Measurements from ENCODE around the gene MIDN.

DNA sequence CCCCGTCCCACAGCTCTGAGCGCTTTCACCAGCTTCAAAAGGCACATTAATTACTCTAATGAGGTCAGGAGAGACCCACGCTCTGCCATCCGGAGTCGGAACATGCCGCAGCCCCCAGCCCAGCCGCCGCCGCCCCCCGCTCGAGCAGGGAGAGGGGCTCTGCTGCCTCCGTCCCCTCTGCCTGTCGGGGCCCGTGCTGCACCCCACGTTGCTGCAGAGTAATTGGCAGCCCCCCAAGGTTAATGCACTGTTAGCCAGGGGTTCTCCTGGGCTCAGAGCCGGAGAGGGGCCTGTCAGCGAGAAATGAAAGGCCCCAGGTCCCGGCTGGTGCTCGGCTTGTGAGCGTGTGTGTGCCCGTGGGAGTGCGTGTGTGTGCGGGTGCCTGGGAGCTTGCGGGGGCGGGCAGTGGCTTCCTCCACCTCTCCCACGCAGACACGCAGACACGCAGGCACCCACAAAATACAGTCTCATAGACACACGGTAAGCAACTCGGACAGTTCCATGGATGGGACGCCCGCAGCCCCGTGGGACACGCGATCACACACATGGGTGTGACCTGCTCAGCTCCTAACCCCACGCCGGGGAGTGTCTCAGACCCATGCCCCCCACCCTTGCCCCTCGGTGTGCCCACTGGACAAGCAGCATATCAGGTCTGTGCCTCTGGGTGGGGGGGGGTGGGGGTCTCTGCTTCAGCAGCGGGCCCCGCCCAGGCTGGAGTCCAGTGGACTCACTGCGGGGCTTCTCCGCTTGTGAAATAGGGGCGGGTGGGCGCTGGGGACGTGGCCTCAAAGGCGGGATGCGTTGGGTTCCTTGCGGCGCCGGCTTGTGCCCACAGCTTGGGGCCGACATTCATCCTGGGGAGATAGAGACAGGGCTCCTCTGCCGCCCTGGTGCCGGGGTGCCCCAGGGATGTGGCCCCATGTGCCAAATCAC is 32.5 kb downstream of the MIDN start:
- TF ChIP-seq EZH2 (IDR thresholded peaks at IDR 0.05; ENCODE audit: insufficient read depth, poor library complexity, severe bottlenecking) = no peak
- TF ChIP-seq EZH2phosphoT487 (IDR thresholded peaks at IDR 0.05; ENCODE audit: insufficient read depth, low read depth) = no peak

Data from GM23248 (cell line).